T-helper 1 cell treated with Interleukin-12 subunit alpha and Interleukin-12 subunit beta and Interleukin-4 antibody, amounts not matched to agents 30 ng/mL and 1 ng/mL, for 36 hours (primary cell): ENCODE results near the gene DIABLO. TPM values are rescaled to one million over a fixed set of nuclear protein-coding genes. Genes with fewer than 3 reads are reported as not detected.
"Not testable (repeated sequence)": the region's sequence is repeated elsewhere in the genome, so short reads cannot be mapped to it uniquely, and the experiment has no call there.

Experiments used
- intact Hi-C: fragments of 100-400 bp; cut with micrococcal nuclease; formaldehyde crosslinking; loops from one replicate; pipeline ENCODE4 v1.15.1; 2024
- total RNA-seq: library from RNA; stranded (reverse); gene quantifications from 2 replicates; pipeline ENCODE4 v1.2.3, GENCODE V29; 2022

The DIABLO gene
- total RNA-seq, 1 donor from 2014 or later: 44.2 TPM

DNA sequence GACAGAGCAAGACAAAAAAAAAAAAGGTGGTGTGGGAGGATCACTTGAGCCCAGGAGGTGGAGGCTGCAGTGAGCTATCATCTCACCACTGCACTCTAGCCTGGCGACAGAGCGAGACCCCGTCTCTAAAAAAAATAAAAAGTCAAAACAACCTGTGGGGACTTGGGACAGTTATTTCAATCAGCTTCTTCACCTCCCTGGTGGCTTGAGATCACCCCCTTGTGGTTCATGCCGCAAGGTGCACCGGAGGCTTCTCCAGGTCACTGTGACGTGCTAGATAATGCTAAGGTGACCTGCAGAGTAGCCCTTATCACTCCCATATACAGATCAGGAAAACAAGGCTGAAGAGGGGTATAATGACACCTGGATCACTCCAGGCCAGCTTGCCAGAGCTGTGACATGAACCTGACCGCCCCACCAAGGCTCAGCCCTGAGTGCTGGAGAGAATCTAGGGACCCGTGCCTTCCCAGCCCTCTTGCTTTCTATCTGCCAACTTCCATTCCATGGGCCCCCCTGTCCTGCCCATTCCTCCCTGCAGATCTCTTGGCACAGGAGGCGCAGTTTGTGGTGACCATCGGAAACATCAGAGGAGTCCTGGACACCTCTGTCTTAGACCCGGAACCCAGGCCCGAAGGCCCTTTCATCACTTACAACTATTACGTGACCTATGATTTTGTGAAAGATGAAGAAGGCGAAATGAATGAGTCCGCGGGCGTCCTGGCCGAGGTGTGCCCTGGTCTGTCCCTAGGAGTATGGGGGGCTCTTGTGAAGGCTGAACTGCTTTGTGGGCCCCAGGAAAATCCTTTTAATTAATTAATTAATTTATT lies 34.8 kb downstream of the DIABLO start:
- intact Hi-C loops: loop anchor here (1.0 to 2.0 kb wide), 4 partner anchors 30 to 137 kb away; no protein-coding TSS in a partner anchor

- intact Hi-C loops: loop anchor here (2.0 kb wide), 2 partner anchors 29 to 67 kb away; no protein-coding TSS in a partner anchor
Measured at GRCh38 chr12:122189626-122190475, 36.0 kb downstream of the DIABLO start.

DNA sequence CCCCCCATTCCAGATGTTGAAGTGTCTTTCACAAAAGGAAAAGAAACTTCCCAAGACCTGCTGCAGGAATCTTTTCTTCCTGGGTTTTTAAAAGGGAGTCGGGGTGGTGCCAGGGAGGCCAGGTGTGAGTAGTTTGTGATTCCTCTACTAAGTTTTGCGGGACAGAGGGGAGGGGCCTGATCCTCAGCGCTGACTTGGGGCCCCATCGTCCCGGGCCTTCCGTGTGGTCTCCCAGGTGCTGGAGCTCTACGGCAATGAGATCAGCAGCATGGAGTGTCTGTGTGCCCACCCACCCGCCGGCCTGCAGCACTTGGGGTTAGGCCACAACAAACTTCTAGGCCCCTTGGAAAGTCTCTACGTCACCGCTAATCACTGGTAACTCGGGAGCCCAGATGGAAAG lies 38.4 kb downstream of the DIABLO start:
- intact Hi-C loops: no loop called here

- intact Hi-C loops: no loop called here
Measured at GRCh38 chr12:122185494-122186082, 40.3 kb downstream of the DIABLO start.

DNA sequence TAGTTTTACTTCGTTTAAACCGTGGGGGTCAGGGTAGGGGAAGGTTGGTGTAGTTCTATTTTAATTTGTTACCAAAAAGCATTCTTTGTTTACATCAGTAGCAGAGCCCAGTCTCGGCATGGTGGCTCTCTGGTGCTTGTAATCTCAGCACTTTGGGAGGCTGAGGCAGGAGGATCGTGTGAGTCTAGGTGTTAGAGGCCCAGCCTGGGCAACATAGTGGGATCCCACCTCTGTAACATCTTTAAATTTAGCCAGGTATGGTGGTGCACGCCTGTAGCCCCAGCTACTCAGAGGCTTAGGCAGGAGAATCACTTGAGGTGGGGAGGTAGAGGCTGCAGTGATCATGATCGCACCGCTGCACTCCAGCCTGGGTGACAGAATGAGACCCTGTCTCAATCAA lies 40.8 kb downstream of the DIABLO start:
- intact Hi-C loops: no loop called here

DNA sequence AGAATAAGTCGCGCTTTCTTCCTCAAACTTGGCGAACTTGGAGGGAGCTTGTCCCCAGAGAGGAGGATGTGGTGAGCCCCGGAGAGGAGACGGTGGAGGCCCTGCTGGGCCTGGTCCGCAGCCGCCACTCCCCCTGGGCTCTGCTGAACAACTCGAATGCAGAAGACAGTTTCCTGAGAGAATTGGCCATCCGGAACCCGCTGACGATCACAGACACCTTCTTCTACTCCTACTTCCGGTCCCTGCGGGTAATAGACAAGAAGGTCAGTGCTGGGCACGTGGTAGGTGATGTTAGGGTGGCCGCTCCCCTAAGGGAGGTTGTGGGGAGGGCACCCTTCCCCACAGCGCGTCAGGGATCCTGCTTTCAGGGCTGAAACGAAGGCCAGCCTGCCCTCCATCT lies 41.3 kb downstream of the DIABLO start:
- intact Hi-C loops: no loop called here

- intact Hi-C loops: loop anchor here (2.0 kb wide), 1 partner anchor 17 kb away; no protein-coding TSS in a partner anchor
Measured at GRCh38 chr12:122183588-122183940, 42.3 kb downstream of the DIABLO start.

DNA sequence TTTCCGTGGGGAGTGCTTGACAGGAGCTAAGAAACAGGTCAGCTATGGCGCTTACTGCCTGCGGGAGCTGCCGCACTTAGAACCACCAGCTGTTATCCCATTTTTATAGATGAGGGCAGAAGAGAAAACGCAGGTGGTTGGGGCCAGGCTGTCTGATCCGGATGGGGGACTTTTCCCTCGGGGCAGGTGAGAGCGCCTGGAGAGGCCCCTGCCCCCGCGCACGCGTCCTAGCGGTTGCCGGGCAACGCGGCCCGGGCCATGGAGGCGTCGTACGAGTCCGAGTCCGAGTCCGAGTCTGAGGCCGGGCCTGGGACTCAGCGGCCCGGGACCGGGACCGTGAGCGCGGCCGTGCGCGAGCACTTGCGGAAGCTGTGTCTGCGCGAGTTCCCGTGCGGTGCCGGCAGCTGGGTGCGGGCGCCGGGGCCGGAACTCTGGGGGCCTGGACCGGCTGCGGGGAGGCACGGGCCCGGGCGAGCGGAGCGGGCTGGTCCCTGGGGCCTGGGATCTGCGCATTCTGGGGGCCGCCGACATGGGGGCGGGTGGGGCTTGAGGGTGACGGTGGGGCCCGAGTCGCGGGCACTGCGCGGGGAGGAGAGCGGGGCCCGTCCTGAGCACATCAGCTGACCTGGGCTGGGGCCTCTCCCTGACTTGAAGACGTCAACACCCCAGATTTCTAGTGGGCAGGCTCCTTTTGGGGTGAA lies 42.8 kb downstream of the DIABLO start, which contains the start of gene LRRC43:
Gene LRRC43, plus strand, starts transcription at position 237 of the 701 bp plus-strand sequence. Its CDS starts 22 bp downstream, at position 259.
- intact Hi-C loops: loop anchor here (2.0 kb wide), 1 partner anchor 16 kb away; no protein-coding TSS in a partner anchor

GRCh38 chr12:122176473-122176872 lies 49.4 kb downstream of the DIABLO start:
- intact Hi-C loops: not testable (repeated sequence)

DNA sequence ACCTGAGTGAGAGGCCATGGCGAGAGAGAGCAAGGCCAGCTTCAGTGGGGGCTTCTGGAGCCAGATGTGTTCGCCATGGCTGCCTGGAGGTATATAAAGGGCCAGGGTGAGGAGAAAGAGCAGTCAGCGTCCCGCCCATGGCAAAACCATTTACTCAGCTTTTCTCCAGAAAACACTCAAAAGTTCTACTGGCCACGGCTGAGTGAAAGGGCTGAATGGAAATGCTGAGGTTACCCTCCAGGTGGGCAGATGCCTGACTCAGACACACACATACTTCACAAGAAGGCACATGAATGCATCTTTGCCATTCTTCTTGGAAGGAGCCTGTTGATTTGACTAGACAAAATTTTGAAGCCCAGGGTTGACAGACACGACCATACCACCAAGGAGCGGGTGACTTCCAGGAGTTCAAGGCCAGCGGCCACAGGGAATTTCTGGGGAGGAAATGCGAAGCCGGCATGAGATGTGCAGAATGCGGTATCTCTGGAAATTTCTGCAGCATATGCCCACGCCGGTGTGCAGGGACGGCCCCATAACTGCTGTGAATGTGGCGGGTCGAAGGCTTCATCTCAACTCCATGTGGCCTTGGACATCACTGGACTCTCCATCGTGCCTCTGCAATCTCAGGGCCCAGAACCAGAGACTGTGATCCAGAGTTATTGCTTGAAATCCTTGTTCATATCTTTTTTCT lies 51.6 kb downstream of the DIABLO start, which contains the start of gene IL31:
Gene IL31, minus strand, starts transcription at position 67 of the 691 bp plus-strand sequence. Its CDS starts 49 bp downstream, at position 18.
- intact Hi-C loops: no loop called here

GRCh38 chr12:122172262-122172939 lies 53.5 kb downstream of the DIABLO start:
- intact Hi-C loops: no loop called here

DNA sequence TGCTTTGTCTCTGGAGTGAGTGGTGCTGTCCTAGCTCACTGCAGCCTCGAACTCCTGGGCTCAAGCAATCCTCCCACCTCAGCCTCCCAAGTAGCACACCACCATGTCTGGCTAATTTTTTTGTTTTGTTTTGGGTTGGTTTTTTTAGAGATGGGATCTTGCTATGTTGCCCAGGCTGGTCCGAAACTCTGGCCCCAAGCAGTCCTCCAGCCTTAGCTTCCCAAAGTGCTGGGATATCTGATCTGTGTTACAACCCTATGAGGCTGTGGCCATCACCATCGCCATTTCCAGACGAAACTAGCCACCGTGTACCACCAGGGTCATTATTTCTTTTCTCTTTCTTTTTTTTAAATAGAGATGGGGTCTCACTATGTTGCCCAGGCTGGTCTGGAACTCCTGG lies 54.5 kb downstream of the DIABLO start:
- intact Hi-C loops: no loop called here

- intact Hi-C loops: no loop called here
Measured at GRCh38 chr12:122168492-122168891, 57.4 kb downstream of the DIABLO start.

DNA sequence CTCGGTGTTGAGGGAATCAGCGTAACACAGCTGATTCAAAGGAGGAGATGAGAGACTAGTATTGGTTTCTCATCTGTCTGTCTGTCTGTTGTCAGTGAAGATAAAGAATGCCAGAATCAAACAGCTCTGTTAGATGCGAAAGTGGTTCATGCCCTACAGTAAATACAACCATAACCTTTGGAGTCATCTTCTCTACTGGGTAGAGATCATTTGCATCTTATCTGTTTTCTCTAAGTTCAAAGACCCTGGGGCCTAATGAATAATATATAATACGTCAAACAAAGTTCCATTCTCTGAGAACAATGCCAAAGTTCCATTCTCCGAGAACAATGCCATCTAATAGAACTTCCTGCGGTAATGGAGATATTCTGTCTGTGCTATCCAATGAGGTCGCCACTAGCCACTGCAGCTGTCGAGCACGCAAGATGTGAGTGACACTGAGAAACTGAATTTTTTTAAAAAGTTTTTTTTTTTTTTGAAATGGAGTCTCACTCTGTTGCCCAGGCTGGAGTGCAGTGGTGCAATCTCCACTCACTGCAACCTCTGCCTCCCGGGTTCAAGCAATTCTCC lies 58.4 kb downstream of the DIABLO start:
- intact Hi-C loops: loop anchor here (2.0 kb wide), 1 partner anchor 15 kb away; the partner anchor contains the start of gene LRRC43

- intact Hi-C loops: loop anchor here (2.0 kb wide), 1 partner anchor 16 kb away; the partner anchor contains the start of gene LRRC43
Measured at GRCh38 chr12:122166422-122167349, 59.2 kb downstream of the DIABLO start.

GRCh38 chr12:122162976-122163375 lies 62.9 kb downstream of the DIABLO start:
- intact Hi-C loops: no loop called here

- intact Hi-C loops: loop anchor here (2.0 kb wide), 1 partner anchor 29 kb away; no protein-coding TSS in a partner anchor
Measured at GRCh38 chr12:122161682-122162081, 64.2 kb downstream of the DIABLO start.

GRCh38 chr12:122160761-122161160 lies 65.1 kb downstream of the DIABLO start:
- intact Hi-C loops: loop anchor here (2.0 kb wide), 1 partner anchor 30 kb away; no protein-coding TSS in a partner anchor
